ENCODE measurements around the gene KDM4B. TPM values are rescaled to one million over a fixed set of nuclear protein-coding genes. Genes with fewer than 3 reads are reported as not detected.

Gene KDM4B
- total RNA-seq, 4 donors from 2014 or later, result 29.2 to 43.8 (median 38.7) TPM

- Histone ChIP-seq H3K9me3 (no peaks in the 10 kb centered on the region), H3K27me3 (no peaks in the 10 kb centered on the region), H3K27ac (no peak overlapping the region), H3K36me3 (peaks cover 0 to 16% of the 10 kb centered on the region in 2 donors), H3K4me1 (peaks cover 0 to 27% (median 18%) of the 10 kb centered on the region in 3 donors), H3K4me3 (no peak overlapping the region)
- no peak for ATAC-seq
- 74 to 83% methylated on average over 7 to 12 of the region's 13 CpGs for WGBS, 2 donors (ENCODE audit: low coverage in 1 of 2)
- no peak for TF ChIP-seq POLR2A (IDR thresholded peaks at IDR 0.05)
- TF ChIP-seq POLR2AphosphoS5 (IDR thresholded peaks at IDR 0.05), result no peak
- TF ChIP-seq EP300 (IDR thresholded peaks at IDR 0.05), result no peak
- no peak for TF ChIP-seq CTCF (IDR thresholded peaks at IDR 0.05)
Observed at GRCh38 chr19:4991996-4992698, 23.2 kb downstream of the KDM4B start.

GRCh38 chr19:4993683-4994082 lies 24.8 kb downstream of the KDM4B start:
- TF ChIP-seq POLR2A (IDR thresholded peaks at IDR 0.05), result no peak
- no peak for TF ChIP-seq EP300 (IDR thresholded peaks at IDR 0.05)
- TF ChIP-seq CTCF (IDR thresholded peaks at IDR 0.05), result no peak
- Histone ChIP-seq H3K4me1 (peaks cover 0 to 11% (median 6%) of the 10 kb centered on the region in 3 donors), H3K36me3 (peaks cover 0 to 31% of the 10 kb centered on the region in 2 donors)

DNA sequence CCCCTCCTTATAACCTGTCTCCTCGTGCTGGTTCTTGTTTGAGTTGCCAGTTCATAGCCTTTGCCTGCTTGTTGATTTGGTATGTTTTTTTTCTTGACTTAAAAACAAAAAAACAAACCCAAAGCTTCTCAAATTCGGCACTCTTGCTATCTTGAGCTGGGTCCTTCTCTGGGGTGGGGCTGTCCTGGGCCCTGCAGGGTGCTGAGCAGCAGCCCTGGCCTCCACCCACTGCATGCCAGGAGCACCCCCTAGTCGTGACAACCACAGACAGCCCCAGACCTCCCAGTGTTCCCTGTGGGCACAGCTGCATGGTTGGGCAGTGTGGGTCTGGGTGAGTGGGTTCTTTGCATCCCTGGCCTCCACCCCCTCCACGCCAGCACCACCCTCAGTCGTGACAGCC lies 27.8 kb downstream of the KDM4B start:
- Histone ChIP-seq H3K9me3 (no peaks in the 10 kb centered on the region), H3K4me1 (peaks cover 0 to 8% (median 0%) of the 10 kb centered on the region in 3 donors), H3K27ac (no peak overlapping the region), H3K27me3 (no peaks in the 10 kb centered on the region), H3K4me3 (no peak overlapping the region), H3K36me3 (peaks cover 0 to 33% of the 10 kb centered on the region in 2 donors)
- ATAC-seq, result no peak
- TF ChIP-seq EP300 (IDR thresholded peaks at IDR 0.05), result no peak
- no peak for TF ChIP-seq POLR2A (IDR thresholded peaks at IDR 0.05)
- no peak for TF ChIP-seq CTCF (IDR thresholded peaks at IDR 0.05)
- no peak for TF ChIP-seq POLR2AphosphoS5 (IDR thresholded peaks at IDR 0.05)
- WGBS, 2 donors (ENCODE audit: low coverage in 1 of 2), result 65 to 93% methylated on average over 2 to 4 of the region's 5 CpGs

More at GRCh38 chr19:4993683-4994082, 24.8 kb downstream of the KDM4B start:
- no peaks in the 10 kb centered on the region for H3K9me3 ChIP-seq
- no peak overlapping the region for H3K4me3 ChIP-seq
- no peak overlapping the region for H3K27ac ChIP-seq
- 90% methylated on average over 1 to 3 of the region's 3 CpGs for WGBS, 2 donors (ENCODE audit: low coverage in 1 of 2)
- H3K27me3 ChIP-seq, result no peaks in the 10 kb centered on the region
- ATAC-seq, result no peak

- no peaks in the 10 kb centered on the region for H3K27me3 ChIP-seq
- H3K4me1 ChIP-seq, result peaks cover 0 to 14% (median 0%) of the 10 kb centered on the region in 3 donors
- H3K27ac ChIP-seq, result no peak overlapping the region
- no peak for ATAC-seq
- H3K4me3 ChIP-seq, result no peak overlapping the region
- H3K36me3 ChIP-seq, result peaks cover 0 to 33% of the 10 kb centered on the region in 2 donors
- 80% methylated on average over 1 of the region's 12 CpGs; no CpG with 5 or more reads in 1 of the 2 donors for WGBS, 2 donors (ENCODE audit: low coverage in 1 of 2)
- no peaks in the 10 kb centered on the region for H3K9me3 ChIP-seq
- TF ChIP-seq POLR2AphosphoS5 (IDR thresholded peaks at IDR 0.05), result no peak
- no peak for TF ChIP-seq POLR2A (IDR thresholded peaks at IDR 0.05)
- TF ChIP-seq CTCF (IDR thresholded peaks at IDR 0.05), result no peak
- TF ChIP-seq EP300 (IDR thresholded peaks at IDR 0.05), result no peak
Observed at GRCh38 chr19:4997297-4997696, 28.4 kb downstream of the KDM4B start.

- WGBS, 2 donors (ENCODE audit: low coverage in 1 of 2), result 86 to 92% methylated on average over 5 to 6 of the region's 6 CpGs
Observed at GRCh38 chr19:5000120-5000611, 31.3 kb downstream of the KDM4B start.

More at GRCh38 chr19:5000120-5000611, 31.3 kb downstream of the KDM4B start:
- Histone ChIP-seq H3K9me3 (no peaks in the 10 kb centered on the region), H3K36me3 (peaks cover 0 to 33% of the 10 kb centered on the region in 2 donors), H3K27ac (no peak overlapping the region), H3K4me1 (peaks cover 0 to 30% (median 0%) of the 10 kb centered on the region in 3 donors), H3K27me3 (no peaks in the 10 kb centered on the region), H3K4me3 (no peak overlapping the region)
- TF ChIP-seq CTCF (IDR thresholded peaks at IDR 0.05) (no peak), EP300 (IDR thresholded peaks at IDR 0.05) (no peak), POLR2AphosphoS5 (IDR thresholded peaks at IDR 0.05) (no peak), POLR2A (IDR thresholded peaks at IDR 0.05) (no peak)
- no peak for ATAC-seq

Data from gastroesophageal sphincter (tissue), 4 donors.